SIG-M5 (cell line): ENCODE measurements around the gene TBC1D23.
A peak's percentile ranks its signal among the peaks of the same experiment; 100 is the strongest.
"Not testable (repeated sequence)": the region's sequence is repeated elsewhere in the genome, so short reads cannot be mapped to it uniquely, and the experiment has no call there.

ENCODE experiments used
- DNase-seq: peaks from one replicate; lab custom pipeline; 2025; lab: John Stamatoyannopoulos, UW

Gene TBC1D23

DNA sequence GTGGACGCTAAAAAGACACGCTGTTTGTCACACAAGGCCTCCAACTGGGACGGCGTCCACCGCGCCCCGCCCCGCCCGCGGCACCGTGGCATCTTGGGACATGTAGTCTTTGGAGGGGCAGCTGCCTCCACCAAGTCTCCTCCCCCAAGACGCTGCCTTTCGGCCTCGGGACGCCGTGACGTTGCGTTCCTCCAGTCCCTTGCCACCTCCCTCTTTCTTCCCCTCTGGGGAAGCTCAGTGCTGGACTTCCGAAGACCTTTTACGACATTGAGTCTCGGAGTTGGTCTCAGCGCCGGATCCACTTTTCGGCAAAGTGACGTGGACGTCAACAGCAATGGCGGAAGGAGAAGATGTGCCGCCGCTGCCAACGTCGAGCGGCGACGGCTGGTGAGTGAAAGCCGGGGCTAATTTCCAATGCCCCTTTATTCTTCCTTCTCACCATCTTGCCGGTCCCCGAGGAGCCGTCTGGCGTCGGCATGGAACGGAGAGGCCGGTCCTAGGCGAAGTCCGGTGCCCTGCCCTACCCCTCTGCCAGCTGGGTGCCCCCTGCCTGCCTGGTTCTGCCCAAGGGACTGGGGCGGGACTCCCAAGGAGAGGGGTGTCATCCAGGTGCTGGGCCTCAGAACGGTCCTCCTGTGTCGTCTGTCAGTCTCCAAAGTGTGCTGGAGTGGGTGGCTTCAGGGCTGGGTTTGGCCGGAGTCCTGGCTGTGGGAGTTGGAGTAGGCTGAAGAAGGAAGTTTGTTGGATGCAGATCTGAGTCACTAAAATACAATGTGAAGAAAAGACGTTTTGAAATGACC, at the start of gene TBC1D23:
Gene TBC1D23 (plus strand): TSS at position 308 of the 800 bp plus-strand sequence. CDS start 27 bp downstream, at position 335.
- DNase-seq, result peak; percentile 98

DNA sequence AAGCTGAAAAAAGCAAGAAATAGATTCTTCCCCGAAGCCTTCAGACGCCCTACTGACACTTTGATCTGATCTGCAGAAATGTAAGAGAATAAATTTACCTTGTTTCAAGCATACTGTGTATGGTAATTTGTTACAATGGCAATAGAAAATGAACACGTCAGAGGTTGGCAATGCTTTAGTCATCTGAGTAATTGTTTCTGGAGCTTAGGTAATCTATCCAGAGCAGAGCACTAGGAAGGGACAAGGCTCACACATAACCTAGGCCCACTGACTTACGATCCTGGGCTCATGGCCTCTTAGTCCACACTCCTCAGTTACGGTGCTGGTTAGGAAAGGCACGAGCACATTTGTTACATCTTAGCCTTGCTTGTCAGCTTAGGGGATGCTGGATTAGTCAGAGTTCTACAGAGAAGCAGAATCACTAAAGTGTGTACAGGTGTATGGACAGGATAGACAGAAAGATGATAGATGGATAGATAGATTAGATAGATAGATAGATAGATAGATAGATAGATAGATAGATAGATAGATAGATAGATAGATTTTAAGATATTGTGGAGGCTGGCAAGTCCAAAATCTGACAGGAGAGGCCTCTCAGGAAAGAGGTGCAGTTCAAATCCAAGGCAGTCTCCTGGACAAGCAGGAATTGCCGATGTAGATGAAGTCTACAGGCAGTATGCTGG, 46.8 kb upstream of the TBC1D23 start:
- no peak for DNase-seq

DNA sequence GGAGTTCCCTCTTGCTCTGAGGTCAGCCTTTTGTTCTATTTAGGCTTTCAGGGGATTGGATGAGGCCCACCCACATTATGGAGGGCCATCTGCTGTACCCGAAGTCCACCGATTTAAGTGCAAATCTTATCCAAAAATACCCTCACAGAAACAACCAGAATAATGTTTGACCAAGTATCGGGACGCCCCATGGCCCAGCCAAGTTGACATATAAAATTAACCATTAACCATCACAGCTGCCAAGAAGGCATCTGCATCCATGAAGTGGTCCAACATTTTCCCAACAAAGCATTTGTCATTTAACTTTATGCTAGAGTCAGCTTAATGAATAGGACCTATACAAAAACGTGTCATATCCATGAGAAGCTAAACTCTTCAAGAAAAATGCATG, 46.2 kb upstream of the TBC1D23 start:
- DNase-seq, result no peak

DNA sequence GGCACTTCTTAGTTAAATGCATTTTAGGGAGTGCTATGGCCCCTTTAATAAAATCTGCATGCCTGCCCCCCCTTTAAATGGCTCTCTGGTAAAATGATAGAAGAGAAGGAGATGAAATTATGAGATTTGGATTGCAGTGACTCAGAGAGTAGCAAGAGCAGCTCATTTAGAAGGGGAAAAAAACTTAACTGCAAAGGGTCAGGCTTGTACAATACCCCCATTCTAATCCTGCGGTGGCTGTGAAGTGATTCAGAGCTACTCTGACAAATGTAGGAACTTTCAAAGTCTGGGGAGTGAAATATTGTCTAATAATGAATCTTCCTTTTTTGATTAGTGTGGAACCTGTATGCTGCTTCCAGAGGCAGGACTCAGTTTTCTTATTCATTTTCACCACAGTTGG, 44.1 kb upstream of the TBC1D23 start:
- DNase-seq, result no peak

DNA sequence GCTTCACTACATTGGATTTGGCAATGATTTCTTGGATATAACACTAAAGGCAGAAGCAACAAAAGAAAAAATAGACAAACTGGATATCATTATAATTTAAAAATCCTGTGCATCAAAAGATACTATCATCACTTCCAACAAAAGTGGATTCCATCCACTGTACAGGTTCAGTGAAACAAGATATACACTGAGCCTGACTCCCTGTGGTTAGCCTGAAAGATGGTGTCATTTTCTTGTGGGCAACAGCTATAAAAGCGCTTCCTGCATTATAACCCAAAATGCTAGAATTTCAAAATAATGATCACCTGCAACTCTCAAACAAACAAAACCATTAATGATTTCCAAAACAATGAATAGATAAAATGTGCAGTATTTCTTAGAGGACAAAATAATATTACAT, 39.6 kb upstream of the TBC1D23 start:
- no peak for DNase-seq

DNA sequence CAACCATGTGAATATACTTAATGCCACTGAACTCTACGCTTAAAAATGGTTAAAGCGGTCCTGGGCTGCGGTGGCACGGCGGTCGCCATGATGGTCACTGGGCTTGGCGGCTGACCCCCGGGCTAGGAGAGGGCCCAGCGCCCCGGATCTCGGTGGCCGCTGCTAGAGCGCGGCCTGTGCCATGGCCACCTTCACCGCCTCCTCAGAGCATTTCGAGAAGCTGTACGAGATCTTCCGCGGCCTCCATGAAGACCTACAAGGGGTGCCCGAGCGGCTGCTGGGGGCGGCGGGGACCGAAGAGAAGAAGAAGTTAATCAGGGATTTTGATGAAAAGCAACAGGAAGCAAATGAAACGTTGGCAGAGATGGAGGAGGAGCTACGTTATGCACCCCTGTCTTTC, 35.6 kb upstream of the TBC1D23 start:
- DNase-seq, result no peak

DNA sequence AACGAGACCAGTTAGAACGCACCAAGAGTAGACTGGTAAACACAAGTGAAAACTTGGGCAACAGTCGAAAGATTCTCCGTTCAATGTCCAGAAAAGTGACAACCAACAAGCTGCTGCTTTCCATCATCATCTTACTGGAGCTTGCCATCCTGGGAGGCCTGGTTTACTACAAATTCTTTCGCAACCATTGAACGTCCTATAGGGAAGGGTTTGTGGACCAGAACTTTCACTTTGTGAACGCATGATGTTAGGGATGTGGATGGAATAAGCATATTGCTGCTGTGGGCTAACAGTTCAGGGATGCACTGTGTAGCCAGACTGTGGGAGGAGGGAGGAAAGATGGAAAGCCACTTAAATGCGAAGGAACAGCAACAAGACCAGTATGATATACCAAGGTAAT, 34.9 kb upstream of the TBC1D23 start:
- DNase-seq, result no peak

DNA sequence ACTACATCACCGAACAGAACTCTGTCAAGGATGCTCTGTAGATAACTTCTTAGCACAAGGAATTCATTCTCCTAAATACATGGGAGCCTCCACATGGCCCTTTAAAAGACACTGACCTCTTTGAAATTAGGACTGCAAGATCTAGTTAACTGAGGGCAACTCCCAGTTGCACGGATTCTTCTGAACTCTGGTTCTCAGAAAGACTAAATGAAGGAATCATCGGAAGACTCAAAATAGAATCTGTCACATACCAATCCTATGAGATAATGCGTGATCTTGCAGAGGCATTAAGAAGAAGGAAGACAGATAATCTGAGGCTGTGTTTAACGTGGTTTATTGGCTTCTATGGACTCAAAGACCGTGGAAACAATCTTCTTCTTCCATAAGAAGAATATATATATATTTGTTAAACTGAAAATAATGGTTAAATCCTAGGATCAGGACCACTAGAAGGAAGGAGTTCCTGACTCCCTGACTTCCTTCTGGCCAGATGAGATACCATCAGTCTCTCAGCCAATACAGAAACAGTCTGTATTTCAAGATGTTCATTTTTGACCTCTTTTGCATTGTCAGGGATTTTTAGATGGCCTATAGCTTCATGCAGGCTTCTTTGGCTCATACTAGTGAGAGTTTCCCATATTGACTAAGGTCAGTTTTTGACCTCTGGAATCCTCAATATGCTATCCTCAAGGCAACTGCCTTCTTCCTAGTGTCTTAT, 33.9 kb upstream of the TBC1D23 start:
- DNase-seq, result no peak

DNA sequence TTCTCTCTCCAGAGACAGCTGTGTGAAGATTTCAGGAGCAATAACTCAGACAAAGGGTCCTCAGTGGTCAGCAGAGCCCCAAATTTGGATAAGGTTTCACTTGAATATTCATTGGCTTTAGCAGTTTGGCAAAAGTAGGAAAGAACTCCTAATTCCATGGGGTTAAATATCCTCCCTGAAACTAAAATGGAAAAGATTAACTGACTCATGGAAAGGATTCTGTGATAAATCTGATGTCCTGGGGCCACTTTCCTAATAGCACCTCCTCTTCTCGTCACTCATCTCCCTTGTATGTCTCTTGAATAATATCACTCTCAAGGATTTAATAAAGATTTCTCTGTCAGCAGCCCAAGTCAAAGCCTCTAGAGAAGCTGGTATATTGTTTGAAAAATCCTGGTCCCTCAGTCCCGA, 33.3 kb upstream of the TBC1D23 start:
- no peak for DNase-seq

DNA sequence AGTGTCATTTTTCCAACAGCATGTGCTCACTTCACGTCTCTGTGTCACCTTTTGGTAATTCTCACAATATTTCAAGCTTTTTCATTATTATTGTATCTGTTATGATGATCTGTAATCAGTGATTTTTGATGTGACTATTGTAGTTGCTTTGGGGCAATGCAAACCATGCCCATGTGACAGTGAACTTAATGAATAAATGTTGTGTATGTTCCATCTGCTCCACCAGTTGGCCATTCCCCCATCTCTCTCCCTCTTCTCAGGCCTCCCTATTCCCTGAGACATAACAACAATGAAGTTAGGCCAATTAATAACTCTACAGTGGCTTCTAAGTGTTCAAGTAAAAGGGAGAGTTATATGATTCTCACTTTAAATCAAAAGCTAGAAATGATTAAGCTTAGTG, 32.5 kb upstream of the TBC1D23 start:
- DNase-seq, result no peak

DNA sequence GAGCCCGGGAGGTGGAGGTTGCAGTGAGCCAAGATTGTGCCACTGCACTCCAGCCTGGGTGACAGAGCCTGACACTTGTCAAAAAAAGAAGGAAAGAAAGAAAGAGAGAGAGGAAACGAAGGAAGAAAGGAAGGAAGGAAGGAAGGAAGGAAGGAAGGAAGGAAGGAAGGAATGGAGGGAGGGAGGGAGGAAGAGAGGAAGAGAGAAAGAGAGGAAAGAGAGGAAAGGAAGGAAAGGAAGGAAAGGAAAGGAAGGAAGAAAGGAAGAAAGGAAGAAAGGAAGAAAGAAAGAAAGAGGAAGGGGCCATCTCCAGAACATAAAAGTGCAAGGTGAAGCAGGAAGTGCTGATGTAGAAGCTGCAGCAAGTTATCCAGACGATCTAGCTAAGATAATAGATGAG, 31.6 kb upstream of the TBC1D23 start:
- DNase-seq, result not testable (repeated sequence)

DNA sequence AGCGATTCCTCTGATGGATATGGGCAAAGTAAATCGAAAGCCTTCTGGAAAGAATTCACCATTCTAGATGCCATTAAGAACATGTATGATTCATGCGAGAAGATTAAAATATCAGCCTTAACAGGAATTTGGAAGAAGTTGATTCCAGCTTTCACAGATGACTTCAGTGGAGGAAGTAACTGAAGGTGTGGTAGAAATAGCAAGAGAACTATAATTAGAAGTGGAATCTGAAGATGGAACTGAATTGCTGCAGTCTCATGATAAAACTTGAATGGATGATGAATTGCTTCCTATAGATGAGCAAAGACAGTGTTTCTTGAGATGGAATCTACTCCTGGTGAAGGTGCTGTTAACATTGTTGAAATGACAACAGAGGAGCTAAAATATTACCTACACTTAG, 30.1 kb upstream of the TBC1D23 start:
- DNase-seq, result no peak

DNA sequence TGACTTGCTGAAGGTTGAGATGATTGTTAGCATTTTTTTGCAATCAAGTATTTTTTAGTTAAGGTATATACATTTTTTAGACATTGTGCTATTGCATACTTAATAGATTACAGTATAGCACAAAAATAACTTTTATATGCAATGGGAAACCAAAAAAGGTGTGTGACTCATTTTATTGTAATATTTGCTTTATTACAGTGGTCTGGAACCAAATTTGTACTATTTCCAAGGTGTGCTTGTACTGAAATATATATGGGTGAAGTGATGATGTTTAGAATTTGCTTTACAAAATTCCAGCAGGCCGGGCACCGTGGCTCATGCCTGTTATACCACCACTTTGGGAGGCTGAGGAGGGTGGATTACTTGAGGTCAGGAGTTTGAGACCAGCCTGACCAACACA, 29.1 kb upstream of the TBC1D23 start:
- no peak for DNase-seq

DNA sequence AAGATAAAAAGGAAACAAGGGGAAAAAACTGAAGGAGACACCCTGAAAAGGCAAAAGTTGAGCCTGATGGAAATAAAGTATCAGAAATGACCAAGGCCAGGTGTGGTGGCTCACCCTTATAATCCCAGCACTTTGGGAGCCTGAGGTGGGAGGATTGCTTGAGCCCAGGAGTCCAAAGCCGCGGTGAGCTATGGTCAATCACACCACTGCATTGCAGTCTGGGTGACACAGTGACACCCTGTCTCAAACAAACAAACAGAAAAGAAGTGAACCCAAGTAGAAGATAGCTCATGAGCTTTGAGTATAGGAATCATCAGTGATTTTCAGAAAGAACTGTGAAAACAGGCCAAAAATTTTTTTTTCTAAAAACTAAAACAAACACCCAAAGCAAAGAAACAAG, 26.4 kb upstream of the TBC1D23 start:
- no peak for DNase-seq

DNA sequence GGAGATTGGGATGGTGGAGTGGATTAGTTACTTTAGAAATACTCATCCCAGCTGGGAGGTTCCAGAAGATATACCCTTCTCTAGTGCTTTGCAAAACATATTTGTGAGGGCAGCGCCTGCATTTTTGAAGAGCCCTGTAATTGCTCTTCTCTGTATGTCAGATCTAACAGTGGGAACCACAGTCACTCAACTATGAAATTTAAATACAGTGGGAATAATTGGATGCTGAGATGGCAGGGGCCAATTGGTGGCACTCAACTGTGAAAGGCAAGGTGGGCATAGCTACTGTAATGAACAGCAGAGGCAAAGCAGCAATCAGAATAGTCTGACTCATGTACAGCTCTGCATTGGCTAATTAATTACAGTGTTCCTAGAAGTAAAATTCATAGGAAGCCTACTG, 22.2 kb upstream of the TBC1D23 start:
- no peak for DNase-seq

DNA sequence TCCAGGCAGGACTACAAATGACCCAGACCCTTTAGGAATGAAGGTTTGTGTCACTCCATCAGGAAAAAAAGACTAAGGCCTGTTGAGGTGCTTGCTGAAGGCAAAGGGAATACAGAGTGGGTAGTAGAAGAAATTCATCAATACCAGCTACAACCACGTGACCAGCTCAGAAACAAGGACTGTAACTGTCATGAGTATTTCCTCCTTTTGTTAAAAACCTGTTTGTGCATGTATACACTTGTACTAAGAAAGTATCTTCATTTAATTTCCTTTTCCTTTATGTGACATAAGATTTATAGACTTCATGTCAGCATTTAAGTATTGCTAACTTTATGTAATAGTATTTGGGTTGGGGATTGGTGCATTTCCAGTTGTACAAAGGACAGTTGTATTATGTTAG, 18.3 kb upstream of the TBC1D23 start:
- not testable (repeated sequence) for DNase-seq

DNA sequence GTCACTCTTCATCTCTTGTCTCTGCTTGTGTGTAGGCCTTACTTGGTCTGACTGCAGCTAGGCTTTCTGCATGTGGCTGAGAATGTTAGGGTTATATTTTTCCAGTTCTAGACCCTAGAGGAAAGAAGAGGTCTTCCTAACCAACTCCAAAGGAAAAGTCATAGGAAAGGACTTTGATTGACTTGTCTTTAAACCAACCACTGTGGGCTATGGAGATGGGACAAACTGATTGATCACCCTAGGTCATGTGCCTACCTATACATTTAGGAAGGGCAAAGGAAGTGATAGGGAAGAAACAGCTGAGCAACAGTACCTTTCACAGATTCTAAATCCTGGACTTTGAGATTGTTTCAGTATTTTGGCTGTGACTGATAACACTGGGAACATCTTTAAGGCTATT, 16.5 kb upstream of the TBC1D23 start:
- DNase-seq, result no peak

DNA sequence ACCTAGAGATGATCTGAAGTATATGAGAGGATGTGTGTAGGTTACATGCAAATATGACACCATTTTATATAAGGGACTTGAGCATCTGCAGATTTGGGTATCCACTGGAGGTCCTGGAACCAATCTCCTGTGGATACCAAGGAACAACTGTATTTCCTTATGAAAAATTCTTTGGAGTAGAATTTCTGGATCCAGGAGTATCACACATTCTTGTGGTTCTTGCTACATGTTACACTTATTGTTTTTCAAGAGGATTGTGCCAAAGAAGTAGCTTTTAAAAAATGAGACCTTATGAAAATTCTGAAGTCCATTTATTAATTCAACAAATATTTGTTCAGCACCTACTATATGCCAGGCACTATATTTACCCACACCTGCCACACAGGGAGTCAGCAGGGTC, 15.7 kb upstream of the TBC1D23 start:
- DNase-seq, result no peak

DNA sequence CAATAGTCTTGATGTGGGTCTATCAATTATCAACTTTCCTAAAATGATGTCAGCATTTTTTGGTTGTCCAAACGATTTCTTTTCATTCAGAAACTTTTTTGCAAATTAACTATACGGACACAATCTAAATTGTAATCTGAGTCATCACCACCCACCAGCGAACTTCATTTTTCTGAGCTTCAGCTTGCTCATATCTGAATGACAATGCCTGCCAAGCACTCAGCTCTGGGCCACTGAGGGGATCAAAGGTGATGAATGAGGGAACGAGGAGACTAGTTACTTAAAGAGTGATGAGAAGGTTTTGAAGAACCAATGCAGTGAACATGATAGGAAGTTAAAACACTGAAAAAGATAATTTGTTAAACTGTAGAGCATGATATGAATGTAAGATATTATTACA, 14.9 kb upstream of the TBC1D23 start:
- DNase-seq, result no peak

DNA sequence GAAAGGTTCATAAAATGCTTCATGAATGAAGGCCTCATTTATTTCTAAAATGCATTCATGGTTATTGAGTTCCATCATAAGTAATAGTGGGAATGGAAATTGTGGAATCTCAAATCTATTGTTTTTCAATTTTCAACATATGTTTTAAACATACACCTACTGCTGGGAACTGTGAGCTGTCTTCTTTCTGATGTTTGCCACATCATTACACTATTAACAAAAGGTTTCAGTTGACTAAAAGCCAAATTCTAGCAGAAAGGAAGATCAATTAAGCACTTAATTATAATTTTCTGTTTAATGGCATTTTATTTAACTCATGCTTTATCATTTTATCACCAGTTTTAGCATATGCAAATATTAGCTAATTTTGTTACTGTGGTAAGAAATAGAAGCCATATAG, 13.8 kb upstream of the TBC1D23 start:
- no peak for DNase-seq

DNA sequence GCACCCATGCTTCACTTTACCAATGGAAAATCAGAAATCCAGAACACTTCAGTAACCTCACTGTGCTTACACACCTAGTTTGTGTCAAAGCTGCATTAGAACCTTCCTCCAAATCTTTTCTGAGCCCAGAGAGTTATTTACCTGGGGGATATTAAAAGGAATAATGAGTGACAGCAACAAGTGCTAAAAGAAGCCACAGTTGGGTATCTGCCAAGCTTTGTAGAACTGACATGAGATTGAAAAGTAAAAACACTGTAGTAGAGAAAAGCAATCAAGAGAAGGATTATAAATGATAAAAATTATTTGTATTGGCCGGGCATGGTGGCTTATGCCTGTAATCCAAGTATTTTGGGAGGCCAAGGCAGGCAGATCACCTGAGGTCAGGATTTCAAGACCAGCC, 8.8 kb upstream of the TBC1D23 start:
- DNase-seq, result no peak

DNA sequence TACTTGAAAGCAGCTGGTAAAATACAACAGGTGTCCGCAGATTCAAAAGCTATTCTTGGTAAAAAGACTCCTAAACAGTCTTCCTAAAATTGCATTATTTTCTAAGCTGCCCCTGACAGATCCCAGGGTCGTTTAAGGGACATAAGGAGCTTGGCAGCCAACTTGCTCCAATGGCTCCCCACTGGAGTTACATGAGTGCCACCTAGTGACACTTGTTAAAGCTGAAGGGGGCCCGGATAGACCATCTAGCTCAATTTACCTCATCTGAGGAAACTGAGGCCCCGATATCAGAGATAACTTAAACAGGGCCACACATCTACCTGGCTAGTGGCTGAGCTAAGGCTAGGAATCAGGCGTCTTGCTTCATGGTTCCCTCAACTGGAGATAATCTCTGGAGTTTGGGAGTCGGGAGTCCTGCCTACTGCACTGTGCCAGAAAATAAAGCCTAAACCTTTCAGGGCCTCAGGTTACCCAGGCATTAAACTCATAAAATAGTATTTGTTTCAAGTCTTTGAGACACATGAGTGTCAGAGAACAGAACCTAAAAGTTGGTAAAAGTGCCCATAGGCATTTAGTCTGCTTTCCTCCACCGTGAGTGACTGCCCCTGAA, 6.5 kb upstream of the TBC1D23 start:
- DNase-seq, result no peak

DNA sequence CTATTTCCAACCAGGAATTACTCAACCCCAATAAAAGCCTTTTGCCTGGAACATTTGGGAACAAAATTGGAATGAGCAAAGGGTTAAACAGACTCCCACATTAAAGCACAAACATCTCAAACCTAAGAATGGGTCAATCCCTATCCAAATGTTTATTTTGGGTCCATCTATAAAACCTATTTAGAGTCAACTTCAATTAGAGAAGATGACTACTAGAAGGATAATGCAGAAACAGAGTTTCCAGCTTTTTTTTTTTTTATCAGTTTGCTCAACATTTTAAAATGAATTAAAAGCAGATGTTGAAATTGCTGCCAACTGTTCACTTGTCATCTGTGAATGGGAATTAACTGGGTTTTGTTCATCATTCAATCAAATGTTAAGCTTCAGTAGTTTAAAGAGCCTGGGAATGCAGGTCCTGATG, 4.1 kb upstream of the TBC1D23 start:
- no peak for DNase-seq
